Endothelial cell of umbilical vein (primary cell): Measurements from ENCODE around the gene IL10.

Source experiments
- CTCF ChIP-seq, 2 donors: IDR thresholded peaks; 1 replicate in 1 of 2; 2 replicates in 1 of 2; pipeline ENCODE4 v1.5.1; 2011; ENCODE audit warnings: low read length in 2 of 2, mild to moderate bottlenecking in 2 of 2, moderate library complexity in 2 of 2, control low read depth in 1 of 2, inconsistent platforms in 1 of 2, low read depth in 1 of 2; ENCODE audit not compliant: insufficient read depth in 1 of 2; ENCODE audit errors: extremely low read depth in 1 of 2
- POLR2A ChIP-seq: IDR thresholded peaks from 2 replicates; pipeline ENCODE4 v1.6.1; 2012; ENCODE audit warnings: low read depth, mild to moderate bottlenecking, control low read depth, low read length

- TF ChIP-seq CTCF (IDR thresholded peaks at IDR 0.05; ENCODE audit: extremely low read depth in 1 of 2, insufficient read depth in 1 of 2, low read depth in 1 of 2, low read length in 2 of 2) (no peak), POLR2A (no peak)
These were observed 36.7 kb downstream of the IL10 start for GRCh38 chr1:206735553-206736031.
